Activated CD8-positive, alpha-beta memory T cell treated with anti-CD3 and anti-CD28 coated beads for 36 hours (primary cell): Measurements from ENCODE around the gene EHBP1. TPM values are rescaled to one million over a fixed set of nuclear protein-coding genes. Genes with fewer than 3 reads are reported as not detected.

Experiments used
- CTCF ChIA-PET: fragments of 350-600 bp; sonication (Branson Sonifier 250); formaldehyde crosslinking; loops from one replicate; lab custom pipeline; 2021; ENCODE audit warnings: antibody characterized with exemption; lab: Charles Lee
- POLR2A ChIA-PET: fragments of 350-600 bp; sonication (Branson Sonifier 250); formaldehyde crosslinking; loops from one replicate; lab custom pipeline; 2021; ENCODE audit warnings: antibody characterized with exemption; lab: Charles Lee
- total RNA-seq, 2 experiments: library from RNA; stranded (reverse); gene quantifications; one replicate each; pipeline ENCODE4 v1.2.3, GENCODE V29; 2021

The EHBP1 gene
- total RNA-seq, 2 experiments from 2014 or later: 23.4 to 27.9 TPM

GRCh38 chr2:62801814-62802523 lies 96.5 kb downstream of the EHBP1 start:
- CTCF ChIA-PET: no interaction called here

GRCh38 chr2:62803961-62804360 lies 98.4 kb downstream of the EHBP1 start:
- ChIA-PET CTCF (no interaction called here), POLR2A (no interaction called here)

More at GRCh38 chr2:62801814-62802523, 96.5 kb downstream of the EHBP1 start:
- POLR2A ChIA-PET: no interaction called here

- ChIA-PET POLR2A (no interaction called here), CTCF (no interaction called here)
Observed at GRCh38 chr2:62806231-62806630, 100.7 kb downstream of the EHBP1 start.

GRCh38 chr2:62808554-62808953 lies 103.0 kb downstream of the EHBP1 start:
- POLR2A ChIA-PET: no interaction called here
- CTCF ChIA-PET: no interaction called here

- CTCF ChIA-PET: no interaction called here
- POLR2A ChIA-PET: no interaction called here
Observed at GRCh38 chr2:62811086-62811485, 105.6 kb downstream of the EHBP1 start.

- POLR2A ChIA-PET: no interaction called here
- CTCF ChIA-PET: no interaction called here
Observed at GRCh38 chr2:62811972-62812371, 106.5 kb downstream of the EHBP1 start.

GRCh38 chr2:62812921-62813825 lies 107.7 kb downstream of the EHBP1 start:
- ChIA-PET CTCF (no interaction called here), POLR2A (no interaction called here)

GRCh38 chr2:62814123-62814522 lies 108.6 kb downstream of the EHBP1 start:
- ChIA-PET POLR2A (no interaction called here), CTCF (no interaction called here)

- ChIA-PET POLR2A (no interaction called here), CTCF (no interaction called here)
Observed at GRCh38 chr2:62817348-62817747, 111.8 kb downstream of the EHBP1 start.

- POLR2A ChIA-PET: no interaction called here
- CTCF ChIA-PET: no interaction called here
Observed at GRCh38 chr2:62817995-62818713, 112.6 kb downstream of the EHBP1 start.

- ChIA-PET POLR2A (no interaction called here), CTCF (no interaction called here)
Observed at GRCh38 chr2:62822549-62822948, 117.0 kb downstream of the EHBP1 start.

- POLR2A ChIA-PET: no interaction called here
Observed at GRCh38 chr2:62824388-62824787, 118.9 kb downstream of the EHBP1 start.

GRCh38 chr2:62826141-62826540 lies 120.6 kb downstream of the EHBP1 start:
- POLR2A ChIA-PET: no interaction called here
- CTCF ChIA-PET: no interaction called here

More at GRCh38 chr2:62824388-62824787, 118.9 kb downstream of the EHBP1 start:
- CTCF ChIA-PET: no interaction called here

- CTCF ChIA-PET: no interaction called here
- POLR2A ChIA-PET: no interaction called here
Observed at GRCh38 chr2:62826953-62827675, 121.6 kb downstream of the EHBP1 start.

- ChIA-PET CTCF (no interaction called here), POLR2A (no interaction called here)
Observed at GRCh38 chr2:62831729-62832128, 126.2 kb downstream of the EHBP1 start.

GRCh38 chr2:62844311-62845090 lies 139.0 kb downstream of the EHBP1 start:
- ChIA-PET POLR2A (no interaction called here), CTCF (no interaction called here)

- POLR2A ChIA-PET: no interaction called here
- CTCF ChIA-PET: no interaction called here
Observed at GRCh38 chr2:62845256-62845655, 139.7 kb downstream of the EHBP1 start.

GRCh38 chr2:62852254-62852653 lies 146.7 kb downstream of the EHBP1 start:
- POLR2A ChIA-PET: no interaction called here
- CTCF ChIA-PET: no interaction called here
